Ramos (cell line): ENCODE results near the gene NID2.

Source experiments
- in situ Hi-C: fragments of 300-500 bp; cut with MboI; formaldehyde crosslinking; loops from one replicate; pipeline ENCODE4 v1.14.3; 2022; ENCODE audit warnings: low sequenced_read_pairs; ENCODE audit not compliant: unreplicated experiment

The NID2 gene, protein sequence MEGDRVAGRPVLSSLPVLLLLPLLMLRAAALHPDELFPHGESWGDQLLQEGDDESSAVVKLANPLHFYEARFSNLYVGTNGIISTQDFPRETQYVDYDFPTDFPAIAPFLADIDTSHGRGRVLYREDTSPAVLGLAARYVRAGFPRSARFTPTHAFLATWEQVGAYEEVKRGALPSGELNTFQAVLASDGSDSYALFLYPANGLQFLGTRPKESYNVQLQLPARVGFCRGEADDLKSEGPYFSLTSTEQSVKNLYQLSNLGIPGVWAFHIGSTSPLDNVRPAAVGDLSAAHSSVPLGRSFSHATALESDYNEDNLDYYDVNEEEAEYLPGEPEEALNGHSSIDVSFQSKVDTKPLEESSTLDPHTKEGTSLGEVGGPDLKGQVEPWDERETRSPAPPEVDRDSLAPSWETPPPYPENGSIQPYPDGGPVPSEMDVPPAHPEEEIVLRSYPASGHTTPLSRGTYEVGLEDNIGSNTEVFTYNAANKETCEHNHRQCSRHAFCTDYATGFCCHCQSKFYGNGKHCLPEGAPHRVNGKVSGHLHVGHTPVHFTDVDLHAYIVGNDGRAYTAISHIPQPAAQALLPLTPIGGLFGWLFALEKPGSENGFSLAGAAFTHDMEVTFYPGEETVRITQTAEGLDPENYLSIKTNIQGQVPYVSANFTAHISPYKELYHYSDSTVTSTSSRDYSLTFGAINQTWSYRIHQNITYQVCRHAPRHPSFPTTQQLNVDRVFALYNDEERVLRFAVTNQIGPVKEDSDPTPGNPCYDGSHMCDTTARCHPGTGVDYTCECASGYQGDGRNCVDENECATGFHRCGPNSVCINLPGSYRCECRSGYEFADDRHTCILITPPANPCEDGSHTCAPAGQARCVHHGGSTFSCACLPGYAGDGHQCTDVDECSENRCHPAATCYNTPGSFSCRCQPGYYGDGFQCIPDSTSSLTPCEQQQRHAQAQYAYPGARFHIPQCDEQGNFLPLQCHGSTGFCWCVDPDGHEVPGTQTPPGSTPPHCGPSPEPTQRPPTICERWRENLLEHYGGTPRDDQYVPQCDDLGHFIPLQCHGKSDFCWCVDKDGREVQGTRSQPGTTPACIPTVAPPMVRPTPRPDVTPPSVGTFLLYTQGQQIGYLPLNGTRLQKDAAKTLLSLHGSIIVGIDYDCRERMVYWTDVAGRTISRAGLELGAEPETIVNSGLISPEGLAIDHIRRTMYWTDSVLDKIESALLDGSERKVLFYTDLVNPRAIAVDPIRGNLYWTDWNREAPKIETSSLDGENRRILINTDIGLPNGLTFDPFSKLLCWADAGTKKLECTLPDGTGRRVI (N-terminal part only)

DNA sequence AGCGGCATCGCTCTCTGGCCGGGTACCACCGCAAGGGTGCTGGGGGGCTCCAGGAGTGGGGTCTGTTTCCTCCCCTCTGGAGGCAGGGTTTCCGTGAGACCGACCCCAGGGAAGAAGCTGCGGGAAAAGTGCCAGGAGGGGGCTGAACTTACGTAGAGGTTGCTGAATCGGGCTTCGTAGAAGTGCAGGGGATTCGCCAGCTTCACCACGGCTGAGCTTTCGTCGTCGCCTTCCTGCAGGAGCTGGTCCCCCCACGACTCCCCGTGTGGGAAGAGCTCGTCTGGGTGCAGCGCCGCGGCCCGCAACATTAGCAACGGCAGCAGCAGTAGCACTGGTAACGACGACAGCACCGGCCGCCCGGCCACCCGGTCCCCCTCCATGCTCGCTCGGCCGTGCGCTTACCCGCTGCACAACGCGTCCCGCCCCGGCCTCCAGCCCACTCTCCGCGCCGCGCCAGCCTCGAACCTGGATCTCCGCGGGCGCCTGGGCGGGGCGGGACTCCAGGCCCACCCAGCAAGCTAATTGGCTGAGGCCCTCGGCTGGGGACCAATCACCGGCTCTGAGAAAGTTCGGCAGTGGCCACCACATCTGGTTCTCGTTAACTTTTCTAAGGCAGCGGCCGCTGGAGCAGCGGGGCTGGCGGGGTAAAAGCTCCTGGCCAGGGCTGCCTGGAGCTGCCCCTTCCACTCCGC is at the start of gene NID2:
Gene NID2 (minus strand): TSS at position 445 of the 692 bp plus-strand sequence. CDS start 65 bp downstream, at position 380.
- in situ Hi-C loops = no loop called here

DNA sequence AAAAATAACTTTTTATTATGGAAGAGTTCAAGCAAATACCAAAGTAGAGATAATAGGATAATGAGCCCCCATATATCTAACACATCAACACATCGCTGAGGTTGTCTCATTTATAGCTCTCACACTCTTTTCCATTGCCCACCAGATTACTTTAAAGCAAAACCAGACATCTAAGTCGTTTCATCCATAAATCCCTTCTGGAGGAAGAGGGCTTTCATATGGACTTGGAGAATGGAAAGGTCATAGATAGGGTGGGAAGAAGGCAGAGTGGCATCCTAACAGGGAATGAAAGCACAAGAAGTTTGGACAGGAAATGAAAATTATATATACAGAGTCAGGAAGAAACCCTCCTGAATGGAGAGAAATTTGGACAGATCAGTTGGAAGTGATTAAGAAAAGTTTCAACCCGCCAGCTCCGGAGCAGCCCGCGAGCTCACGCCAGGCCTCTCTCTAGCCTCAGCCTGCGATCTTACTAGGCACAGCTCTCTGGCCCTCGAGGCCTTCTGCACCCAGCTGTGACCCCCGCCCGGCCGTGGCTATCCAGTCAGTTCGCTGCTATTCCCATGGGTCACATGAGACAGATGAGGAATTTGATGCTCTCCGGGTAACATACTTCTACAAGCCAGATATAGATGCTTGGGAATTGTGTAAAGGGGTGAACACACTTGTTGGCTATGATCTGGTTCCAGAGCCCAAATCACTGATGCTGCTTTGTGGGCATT is 48.4 kb upstream of the NID2 start:
- in situ Hi-C loops = no loop called here

DNA sequence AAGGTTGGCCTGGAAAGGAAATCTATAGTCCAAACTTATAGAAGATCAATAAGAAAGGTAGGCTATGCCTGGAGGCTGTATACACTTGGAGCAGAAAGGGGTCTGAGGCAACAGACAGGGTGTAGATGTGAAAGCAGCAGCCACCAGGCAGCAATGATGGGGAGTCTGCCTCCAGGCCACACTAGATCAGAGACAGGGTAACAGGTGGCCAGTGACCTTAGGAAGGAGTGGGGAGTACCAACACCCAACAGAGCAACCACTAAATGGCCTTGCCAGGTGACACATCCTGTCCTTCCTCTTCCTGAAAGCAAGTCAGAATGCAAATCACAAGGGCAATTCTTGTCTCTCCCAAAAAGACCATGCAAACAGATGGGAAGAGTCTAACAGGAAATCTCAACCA is 46.4 kb upstream of the NID2 start:
- in situ Hi-C loops = no loop called here

DNA sequence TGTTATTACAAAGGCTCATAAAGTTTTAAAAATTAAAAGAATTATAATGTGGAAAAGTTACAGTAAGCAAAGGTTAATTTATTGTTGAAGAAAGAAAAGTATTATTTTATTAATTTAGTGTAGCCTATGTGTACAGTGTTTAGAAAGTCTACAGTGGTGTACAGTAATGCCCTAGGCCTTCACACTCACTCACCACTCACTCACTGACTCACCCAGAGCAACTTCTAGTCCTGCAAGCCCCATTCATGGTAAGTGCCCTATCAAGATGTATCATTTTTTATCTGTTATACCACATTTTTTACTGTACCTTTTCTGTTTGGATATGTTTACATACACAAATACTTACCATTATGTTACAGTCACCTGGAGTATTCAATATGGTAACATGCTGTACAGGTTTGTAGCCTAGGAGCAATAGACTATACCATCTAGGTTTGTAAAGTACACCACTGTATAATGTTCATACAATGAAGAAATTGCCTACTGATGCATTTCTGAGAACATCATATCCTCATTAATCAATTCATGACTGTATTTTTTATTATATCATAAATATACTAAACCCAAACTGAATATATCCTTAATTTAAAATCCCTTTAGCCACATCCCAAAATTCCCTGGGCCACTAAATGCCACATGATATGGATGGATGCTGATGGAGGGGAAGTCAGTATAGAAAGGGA is 43.6 kb upstream of the NID2 start:
- in situ Hi-C loops = no loop called here

DNA sequence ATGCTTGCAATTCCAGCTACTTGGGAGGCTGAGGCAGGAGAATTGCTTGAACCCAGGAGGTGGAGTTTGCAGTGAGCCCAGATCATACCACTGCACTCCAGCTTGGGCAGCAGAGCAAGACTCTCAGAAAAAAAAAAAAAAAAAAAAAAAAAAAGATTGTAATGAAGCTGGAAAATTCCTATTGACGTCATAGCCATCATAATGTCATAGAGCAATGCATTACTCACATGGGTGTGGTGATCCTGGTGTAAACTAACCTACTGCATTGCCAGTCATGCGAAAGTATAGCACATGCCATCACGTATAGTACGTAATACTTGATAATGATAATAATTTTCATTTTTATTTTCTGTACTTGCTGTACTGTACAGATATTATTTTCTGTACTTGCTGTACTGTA is 42.7 kb upstream of the NID2 start:
- in situ Hi-C loops = no loop called here

DNA sequence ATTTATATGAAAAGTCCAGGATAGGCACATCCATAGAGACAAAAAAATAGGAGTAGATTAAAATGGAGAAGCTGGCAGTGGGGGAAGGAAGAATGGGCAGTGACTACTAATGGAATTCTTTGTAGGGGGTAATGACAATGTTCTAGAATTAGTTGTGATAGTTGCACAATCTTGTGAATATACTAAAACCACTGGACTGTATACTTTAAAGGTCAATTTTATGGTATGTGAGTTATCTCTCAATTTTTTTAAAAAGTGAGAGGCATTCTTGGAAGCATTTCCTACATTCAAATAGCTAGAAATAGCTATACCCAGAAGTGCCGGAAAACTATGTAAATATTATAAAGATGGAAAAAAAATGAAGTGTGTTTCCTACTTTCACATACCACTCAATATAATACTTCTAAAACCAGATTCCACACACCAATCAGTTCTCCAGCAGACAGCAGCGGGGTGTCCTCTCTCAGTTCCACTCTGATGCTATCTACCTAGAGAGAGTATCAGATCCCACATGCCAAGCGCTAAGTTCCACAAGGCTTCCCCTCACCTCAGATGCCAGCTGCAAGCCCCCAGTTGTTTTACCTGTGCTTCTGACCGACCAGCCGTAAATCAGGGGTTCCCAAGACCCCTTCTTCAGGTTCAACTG is 41.7 kb upstream of the NID2 start:
- in situ Hi-C loops = no loop called here

DNA sequence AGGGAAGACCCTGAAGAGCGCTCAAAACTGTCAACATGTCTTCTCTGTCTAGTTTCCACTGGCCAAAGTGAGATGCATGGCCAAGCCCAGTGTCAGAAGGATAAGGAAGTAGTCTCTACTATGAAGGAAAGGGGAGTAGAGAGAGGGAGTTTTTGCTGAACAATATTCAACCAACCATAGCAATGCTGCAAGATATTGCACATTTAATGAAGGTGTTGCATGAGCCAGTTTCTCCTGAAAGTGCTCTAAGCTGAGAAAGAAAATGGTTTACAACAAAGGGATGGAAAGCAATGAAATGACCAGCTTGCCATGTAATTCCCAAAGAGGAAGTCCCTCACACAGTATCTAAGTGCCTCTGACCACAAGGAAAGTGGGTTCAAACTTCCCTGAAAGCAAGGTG is 40.0 kb upstream of the NID2 start:
- in situ Hi-C loops = no loop called here

DNA sequence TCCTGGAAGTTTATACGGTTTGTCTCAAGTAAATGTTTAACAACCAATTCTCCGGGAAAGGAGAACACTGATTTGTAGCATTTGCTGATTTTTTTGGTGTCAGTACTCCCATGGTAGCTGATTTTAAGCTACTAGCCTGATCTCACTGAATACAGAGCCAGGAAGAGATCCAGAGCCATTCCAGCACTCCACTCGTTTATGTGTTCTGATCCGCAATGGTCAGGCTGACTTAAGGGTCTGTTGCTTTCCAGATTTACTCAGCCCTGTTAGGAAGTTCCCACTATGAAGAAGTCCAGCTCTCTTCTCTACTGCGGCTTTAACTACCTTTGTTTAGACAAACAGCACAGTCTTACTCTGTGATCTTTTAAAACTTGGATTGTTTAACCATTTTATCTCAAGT is 38.0 kb upstream of the NID2 start:
- in situ Hi-C loops = no loop called here

DNA sequence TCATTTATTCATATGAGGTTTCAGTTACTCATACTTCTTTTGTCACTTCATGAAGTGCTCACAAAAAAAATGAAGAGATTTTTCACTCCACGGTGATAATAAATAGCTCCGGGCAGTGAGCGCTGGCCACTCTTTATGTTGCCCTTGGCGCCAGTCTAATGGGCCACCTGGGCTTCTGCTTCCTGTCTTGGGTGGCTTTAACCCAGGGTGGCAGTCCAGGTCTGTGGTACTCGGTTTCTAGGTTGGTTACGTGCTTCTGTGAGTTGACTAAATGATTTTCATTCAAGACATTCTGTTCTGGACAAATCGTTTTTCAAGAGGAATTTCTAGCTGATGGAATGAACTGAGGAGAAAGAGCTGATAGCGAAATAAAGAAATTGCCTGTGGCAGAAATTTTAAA is 34.6 kb upstream of the NID2 start:
- in situ Hi-C loops = no loop called here

DNA sequence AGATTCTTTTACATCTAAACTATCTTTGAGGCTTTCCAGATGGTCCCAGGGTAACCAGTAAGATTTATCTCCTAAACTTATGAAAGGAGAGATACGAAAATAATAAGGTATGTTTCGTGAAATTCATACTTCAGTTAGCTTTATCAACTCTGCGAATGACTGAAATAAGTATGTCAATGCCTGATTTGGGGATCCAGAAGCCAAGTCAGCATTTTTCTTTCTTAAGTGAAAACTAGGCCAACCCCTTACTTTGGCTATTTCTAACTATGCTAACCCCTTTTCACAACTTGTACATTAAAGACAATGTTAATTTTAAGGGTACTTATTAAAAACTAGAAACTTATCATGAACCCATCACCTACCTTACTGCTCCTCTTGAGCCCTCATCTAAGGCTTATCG is 26.9 kb upstream of the NID2 start:
- in situ Hi-C loops = no loop called here

DNA sequence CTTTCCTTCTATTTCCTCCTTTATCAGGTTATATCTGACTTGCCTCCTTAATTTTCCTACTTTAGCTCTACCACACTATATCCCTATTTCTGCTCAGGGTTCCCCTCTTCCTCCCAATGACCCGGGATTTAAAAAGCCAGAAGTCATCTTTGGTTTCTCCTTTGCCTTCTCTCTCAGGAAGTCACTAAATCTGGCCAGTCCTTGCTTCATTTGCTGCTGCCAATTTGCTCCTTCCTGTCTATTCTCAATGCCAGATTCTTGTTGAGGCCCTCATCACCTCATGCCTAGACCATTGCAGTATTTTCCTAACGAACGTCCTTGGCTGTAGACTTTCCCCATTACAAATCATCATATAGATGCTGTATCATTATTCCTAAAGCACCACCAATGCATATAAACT is 26.5 kb upstream of the NID2 start:
- in situ Hi-C loops = no loop called here

DNA sequence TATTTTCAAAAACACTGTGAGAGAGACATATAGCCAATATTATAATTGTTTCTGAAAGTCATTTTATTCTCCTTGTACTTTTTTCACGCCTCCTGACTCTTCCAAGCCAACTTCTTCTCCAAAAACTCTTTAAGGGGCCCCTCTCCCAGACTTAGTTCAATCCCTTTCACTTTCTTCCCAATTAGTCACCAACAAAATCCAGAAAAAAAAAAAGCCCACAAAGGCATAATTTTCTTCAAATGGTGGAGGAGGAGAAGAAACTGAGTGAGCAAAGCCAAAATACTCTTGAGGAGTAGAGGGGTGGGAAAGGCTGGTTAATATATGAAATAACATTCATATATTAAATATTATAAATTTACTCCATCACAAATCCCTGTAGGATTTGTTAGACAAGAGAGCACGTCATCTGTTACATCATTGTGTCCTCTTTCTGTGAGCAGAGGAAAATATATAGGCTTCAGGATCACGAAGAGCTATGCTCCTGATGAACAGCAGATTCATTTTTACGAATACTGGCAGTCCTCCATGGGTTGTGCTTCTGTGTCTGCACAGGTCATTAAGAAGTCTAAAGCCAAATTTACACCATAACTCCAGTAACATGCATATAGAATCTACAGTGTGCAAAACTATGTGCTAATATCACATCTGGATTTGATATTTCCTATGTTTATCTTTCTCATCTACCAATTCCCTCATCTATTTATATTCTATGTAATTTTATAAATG is 25.9 kb upstream of the NID2 start:
- in situ Hi-C loops = no loop called here

DNA sequence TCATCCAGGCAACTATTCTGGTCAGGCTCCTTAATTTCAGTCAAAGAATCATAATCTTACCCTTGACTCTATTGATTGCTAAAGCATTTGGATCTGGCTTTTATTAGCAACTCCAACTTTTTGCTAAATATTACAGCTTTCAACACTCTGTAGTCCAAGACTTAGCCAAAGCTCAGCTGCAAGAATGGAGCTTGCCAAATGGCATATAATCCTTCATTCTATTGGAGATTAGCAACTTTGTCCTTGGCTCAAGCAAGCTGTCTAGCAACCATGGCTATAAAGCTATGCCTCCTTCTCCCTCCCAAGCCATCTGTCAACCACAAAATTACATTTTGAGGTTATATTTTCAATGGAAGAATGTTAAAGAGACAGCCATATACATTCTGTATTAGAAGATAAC is 23.1 kb upstream of the NID2 start:
- in situ Hi-C loops = no loop called here

DNA sequence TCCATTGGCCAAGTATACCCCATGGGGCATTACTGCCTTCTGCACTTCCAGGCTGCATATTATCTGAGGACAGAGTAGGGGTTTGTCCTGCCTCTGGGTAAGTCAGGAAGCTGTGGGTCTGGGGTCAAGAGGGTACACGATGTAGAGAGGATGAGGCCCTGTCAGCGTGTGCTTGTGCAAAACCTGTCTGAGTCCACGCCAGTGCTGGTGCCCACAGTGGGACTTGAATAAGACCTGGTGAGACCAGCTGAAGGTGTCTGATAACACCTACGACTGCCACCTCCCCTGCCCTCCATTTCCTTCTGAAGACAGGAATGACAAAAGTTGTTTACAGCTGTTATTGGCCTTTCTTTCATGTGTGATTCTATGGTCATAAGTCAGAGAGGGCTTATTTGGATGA is 22.1 kb upstream of the NID2 start:
- in situ Hi-C loops = no loop called here

DNA sequence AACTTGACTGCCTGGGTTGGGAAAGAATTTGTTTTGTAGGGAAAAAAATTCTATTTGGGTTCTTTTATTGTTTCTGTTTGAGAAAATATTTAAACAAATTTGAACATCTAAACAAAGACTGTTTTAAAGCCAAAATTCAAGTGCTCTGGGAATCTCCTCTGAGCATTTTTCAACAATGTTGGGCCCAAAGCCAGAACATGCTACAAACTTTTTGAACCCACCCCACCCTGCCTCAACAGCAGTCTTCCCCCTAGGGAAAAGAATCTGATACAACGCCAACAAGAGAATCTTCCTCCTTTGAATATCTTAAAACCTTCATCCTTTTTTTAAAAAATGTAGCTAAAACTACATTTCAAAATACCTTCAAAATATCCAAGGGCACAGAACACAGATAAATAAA is 20.4 kb upstream of the NID2 start:
- in situ Hi-C loops = no loop called here

DNA sequence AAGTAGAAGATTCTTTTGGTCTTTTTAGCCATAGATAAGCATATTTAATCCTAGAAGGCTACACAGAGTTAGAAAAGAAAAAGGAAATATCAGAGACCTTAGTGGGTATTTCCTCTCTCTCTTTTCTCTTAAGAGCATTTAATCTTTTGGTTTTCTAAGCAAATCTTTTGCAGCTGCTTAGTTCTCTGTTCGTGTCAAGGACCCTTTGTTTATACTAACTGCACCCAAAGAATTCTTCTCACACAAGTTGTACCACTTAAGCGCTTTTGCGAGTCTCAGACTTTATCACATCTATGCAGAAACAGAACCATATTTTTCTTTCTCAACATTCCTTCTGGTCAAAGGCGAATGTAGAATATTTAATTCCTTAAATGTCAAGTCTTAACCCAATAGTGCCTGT is 17.9 kb upstream of the NID2 start:
- in situ Hi-C loops = no loop called here

DNA sequence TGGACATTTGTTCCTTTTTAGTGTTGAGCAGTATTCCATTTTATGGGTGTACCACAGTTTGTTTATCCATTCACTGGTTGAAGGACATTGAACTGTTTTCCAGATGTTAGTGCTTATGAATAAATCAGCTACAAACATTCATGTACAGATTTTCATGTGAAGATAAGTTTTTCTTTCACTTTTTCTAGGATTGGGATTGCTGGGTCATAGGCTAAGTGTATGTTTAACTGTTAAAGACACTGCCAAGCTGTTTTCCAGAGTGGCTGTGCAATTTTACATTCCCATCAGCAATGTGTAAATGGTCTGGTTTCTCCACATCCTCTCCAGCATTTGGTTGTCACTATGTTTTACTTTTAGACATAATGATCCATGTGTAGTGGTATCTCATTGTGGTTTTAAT is 14.0 kb upstream of the NID2 start:
- in situ Hi-C loops = no loop called here

DNA sequence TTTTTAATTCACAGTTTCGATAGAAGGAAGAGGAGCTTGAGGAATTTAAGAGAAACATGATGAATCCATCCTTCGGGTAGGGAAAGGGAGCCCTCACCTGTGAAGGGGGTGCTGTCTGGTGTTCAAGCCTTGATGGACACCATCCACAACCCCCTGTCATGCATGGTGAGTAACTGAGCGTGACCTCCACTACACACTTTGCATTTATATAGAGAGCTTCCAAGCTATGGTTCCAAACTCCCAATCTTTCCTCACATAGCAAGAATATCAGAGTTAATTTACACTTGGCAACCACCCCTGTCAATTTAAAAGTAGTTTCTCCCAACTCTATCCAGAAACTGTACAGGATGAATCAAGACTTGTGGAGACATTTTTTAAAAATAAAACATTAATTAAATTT is 13.1 kb upstream of the NID2 start:
- in situ Hi-C loops = no loop called here
